ENCODE data around the gene UTP14A. TPM values are rescaled to one million over a fixed set of nuclear protein-coding genes. Genes with fewer than 3 reads are reported as not detected.

UTP14A gene
- polyA plus RNA-seq, 2 of the 4 experiments (the other 2 are of a cell fraction): 38.7 to 47.3 TPM

DNA sequence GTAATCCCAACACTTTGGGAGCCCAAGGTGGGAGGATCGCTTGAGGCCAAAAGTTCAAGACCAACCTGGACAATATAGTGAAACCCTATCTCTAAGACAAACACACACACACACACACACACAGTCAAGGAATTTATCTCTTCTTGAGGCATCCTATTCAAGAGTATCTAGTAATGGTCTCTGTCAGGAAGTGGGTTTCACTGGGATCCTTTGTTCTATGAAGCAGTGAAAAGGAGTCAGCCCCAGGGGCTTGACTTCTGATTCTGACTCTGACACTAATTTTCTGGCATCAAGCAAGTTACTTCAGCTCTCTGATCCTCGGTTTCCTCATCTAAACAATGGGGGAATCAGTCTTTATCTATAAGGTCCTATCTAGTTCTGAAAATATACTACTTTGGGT lies 34.8 kb downstream of the UTP14A start:
- no peaks in the 10 kb centered on the region for H3K4me1 ChIP-seq
- WGBS (ENCODE audit: missing lambda C conversion rate): 61% methylated on average over 2 of the region's 2 CpGs
- H3K9me3 ChIP-seq: no peaks in the 10 kb centered on the region
- ATAC-seq (no peak), DNase-seq (ENCODE audit: low read depth in 1 of 2, low spot score in 1 of 2) (no peak), FAIRE-seq (no peak)
- no peak overlapping the region for H3K4me3 ChIP-seq
- no peak overlapping the region for H3K27ac ChIP-seq
- ChIA-PET CTCF (interaction anchor here (0.6 to 1.4 kb wide), 3 partner anchors 10 to 120 kb away, joined by 3 to 4 read pairs (median 4); no protein-coding TSS in a partner anchor), POLR2A (no interaction called here)
- no peak overlapping the region for H3K4me2 ChIP-seq
- TF ChIP-seq REST (IDR thresholded peaks at IDR 0.05) (no peak), ESRRA (IDR thresholded peaks at IDR 0.05; ENCODE audit: borderline replicate concordance, low read length) (no peak), FOXS1 (CRISPR knock-in tag; IDR thresholded peaks at IDR 0.05) (no peak), KDM1A (IDR thresholded peaks at IDR 0.05; ENCODE audit: low read depth) (no peak), USF2 (IDR thresholded peaks at IDR 0.05) (no peak), FOSB (CRISPR knock-in tag; IDR thresholded peaks at IDR 0.05) (no peak), EHF (CRISPR knock-in tag; IDR thresholded peaks at IDR 0.05) (no peak), NFE2L2 (conservative IDR thresholded peaks at IDR 0.05; ENCODE audit: low read length) (no peak)

DNA sequence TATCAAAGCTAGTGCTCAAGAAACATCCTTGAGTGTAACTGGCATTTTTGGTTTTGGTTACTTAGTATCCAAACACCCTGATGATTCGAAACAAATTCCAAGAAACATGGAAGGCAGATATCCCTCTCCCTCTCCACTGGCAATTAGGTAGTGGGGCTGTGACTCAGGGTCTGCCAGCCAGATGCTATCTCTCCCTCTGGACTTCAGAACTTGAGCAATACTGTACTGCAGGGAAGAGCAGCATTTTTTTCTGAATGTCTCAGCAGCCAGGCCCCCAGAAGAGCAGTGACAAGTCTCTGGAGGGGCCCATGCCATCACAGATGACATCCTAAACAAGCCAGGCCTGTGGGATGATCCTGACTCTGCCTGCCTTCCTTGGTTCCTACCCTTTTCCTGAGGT lies 39.2 kb downstream of the UTP14A start:
- H3K9me3 ChIP-seq: no peaks in the 10 kb centered on the region
- no peak overlapping the region for H3K4me3 ChIP-seq
- ChIA-PET POLR2A (no interaction called here), CTCF (no interaction called here)
- peak in 1 of 2 experiments; percentile 10 for DNase-seq (ENCODE audit: low read depth in 1 of 2, low spot score in 1 of 2)
- TF ChIP-seq NFE2L2 (conservative IDR thresholded peaks at IDR 0.05; ENCODE audit: low read length) (no peak), ZFP36 (IDR thresholded peaks at IDR 0.05; ENCODE audit: borderline replicate concordance, partially characterized antibody) (no peak), CBX2 (IDR thresholded peaks at IDR 0.05; ENCODE audit: borderline replicate concordance, low read depth) (no peak)
- no peak overlapping the region for H3K27ac ChIP-seq
- peak; percentile 87 for FAIRE-seq
- 79% methylated on average over 1 of the region's 1 CpG for WGBS (ENCODE audit: missing lambda C conversion rate)
- no peaks in the 10 kb centered on the region for H3K4me1 ChIP-seq
- H3K4me2 ChIP-seq: no peak overlapping the region
- peak; percentile 30 to 46; a peak in 2 of 6 replicates for ATAC-seq

DNA sequence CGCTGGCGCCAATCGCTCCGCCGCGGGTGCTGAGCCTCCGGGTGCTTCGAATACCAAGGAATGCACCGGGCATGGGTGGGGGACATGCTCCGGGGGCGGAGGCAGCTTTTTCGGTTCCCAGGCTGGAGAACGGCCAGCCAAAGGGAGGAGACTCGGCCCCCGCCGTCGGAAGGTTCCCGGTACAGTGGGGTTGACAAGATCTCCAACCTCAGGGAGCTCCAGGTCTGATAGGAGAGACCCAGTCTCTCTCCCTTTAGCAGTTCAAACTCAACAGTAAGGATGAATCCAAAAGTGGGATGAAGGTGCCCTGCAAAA lies 47.3 kb downstream of the UTP14A start:
- DNase-seq (ENCODE audit: low read depth in 1 of 2, low spot score in 1 of 2): no peak
- Histone ChIP-seq H3K9me3 (no peaks in the 10 kb centered on the region), H3K4me1 (peaks cover 3% of the 10 kb centered on the region; the same call in 2 of the 3 replicates), H3K27ac (no peak overlapping the region), H3K4me3 (no peak overlapping the region), H3K4me2 (no peak overlapping the region)
- POLR2A ChIA-PET: no interaction called here
- no peak for FAIRE-seq
- CTCF ChIA-PET: interaction anchor here (1.0 kb wide), 1 partner anchor 10 kb away, joined by 3 read pairs; no protein-coding TSS in a partner anchor
- WGBS (ENCODE audit: missing lambda C conversion rate): 93% methylated on average over 12 of the region's 18 CpGs
- TF ChIP-seq MYC (IDR thresholded peaks at IDR 0.05; ENCODE audit: borderline replicate concordance, low read length): no peak
- no peak for TF ChIP-seq BCL3 (IDR thresholded peaks at IDR 0.05)
- TF ChIP-seq HEYL (CRISPR knock-in tag; IDR thresholded peaks at IDR 0.05): no peak
- TF ChIP-seq CTCF (IDR thresholded peaks at IDR 0.05): no peak
- TF ChIP-seq POLR2A (IDR thresholded peaks at IDR 0.05; ENCODE audit: low read length): no peak
- TF ChIP-seq MAZ (IDR thresholded peaks at IDR 0.05; ENCODE audit: borderline replicate concordance, low read depth, low read length): no peak
- no peak for TF ChIP-seq HOXB13 (CRISPR knock-in tag; IDR thresholded peaks at IDR 0.05; ENCODE audit: low read depth)
- no peak for TF ChIP-seq NFE2L2 (conservative IDR thresholded peaks at IDR 0.05; ENCODE audit: low read length)
- no peak for ATAC-seq

Measured in A549 (cell line).